Fibroblast of lung (primary cell): Measurements from ENCODE around the gene CDC37. TPM values are rescaled to one million over a fixed set of nuclear protein-coding genes. Genes with fewer than 3 reads are reported as not detected.

Experiments used
- DNase-seq, 2 donors: peaks; one replicate each; pipeline versions ENCODE4 v3.0.0 to v3.0.0-alpha.2; 2010; ENCODE audit warnings: low read depth in 2 of 2
- H2AFZ ChIP-seq: 2 replicates; pipeline ENCODE4 v1.5.1; 2012; ENCODE audit warnings: low read length, control low read depth, inconsistent platforms
- H3K27ac ChIP-seq: 2 replicates; pipeline ENCODE4 v1.5.1; 2011; ENCODE audit warnings: low read length, control low read depth; ENCODE audit not compliant: insufficient read depth
- H3K27me3 ChIP-seq: 2 replicates; pipeline ENCODE4 v1.5.1; 2011; ENCODE audit warnings: mild to moderate bottlenecking, low read length; ENCODE audit not compliant: control insufficient read depth, insufficient read depth
- H3K36me3 ChIP-seq: 2 replicates; pipeline ENCODE4 v1.5.1; 2011; ENCODE audit warnings: low read length; ENCODE audit not compliant: control insufficient read depth, insufficient read depth
- H3K4me1 ChIP-seq: 2 replicates; pipeline ENCODE4 v1.5.1; 2011; ENCODE audit warnings: low read length; ENCODE audit not compliant: control insufficient read depth, insufficient read depth; ENCODE audit errors: extremely low read depth
- H3K4me2 ChIP-seq: 2 replicates; pipeline ENCODE4 v1.5.1; 2011; ENCODE audit warnings: low read length, control low read depth; ENCODE audit not compliant: insufficient read depth; ENCODE audit errors: extremely low read depth
- H3K4me3 ChIP-seq, 4 experiments: fragments of 200-600 bp in 1 of 4; sonication (generic) in 1 of 4; replicated peaks in 1 of 4; 2 replicates each; pipeline ENCODE4 v1.5.1; 2011 to 2016; ENCODE audit warnings: low read length in 4 of 4, low read depth in 3 of 4, mild to moderate bottlenecking in 3 of 4, control low read depth in 2 of 4, inconsistent platforms in 1 of 4, mixed read lengths in 1 of 4; ENCODE audit not compliant: insufficient read depth in 1 of 4; ENCODE audit errors: control extremely low read depth in 1 of 4
- H3K79me2 ChIP-seq: 2 replicates; pipeline ENCODE4 v1.5.1; 2012; ENCODE audit warnings: mild to moderate bottlenecking, low read length, inconsistent platforms; ENCODE audit not compliant: control insufficient read depth, insufficient read depth
- H3K9ac ChIP-seq: 2 replicates; pipeline ENCODE4 v1.5.1; 2011; ENCODE audit warnings: mild to moderate bottlenecking, low read length, control low read depth; ENCODE audit not compliant: insufficient read depth
- H3K9me3 ChIP-seq: 2 replicates; pipeline ENCODE4 v1.5.1; 2012; ENCODE audit warnings: low read depth, low read length; ENCODE audit not compliant: control insufficient read depth, insufficient read depth
- H4K20me1 ChIP-seq: 2 replicates; pipeline ENCODE4 v1.5.1; 2011; ENCODE audit warnings: low read length; ENCODE audit not compliant: control insufficient read depth, insufficient read depth; ENCODE audit errors: extremely low read depth
- CTCF ChIP-seq, 2 donors: IDR thresholded peaks in 1 of 2; conservative IDR thresholded peaks in 1 of 2; 1 replicate in 1 of 2; 2 replicates in 1 of 2; pipeline ENCODE4 v1.5.1; 2011 to 2012; ENCODE audit warnings: low read length in 2 of 2, control low read depth in 1 of 2, inconsistent platforms in 1 of 2, low read depth in 1 of 2, mild to moderate bottlenecking in 1 of 2
- EZH2 ChIP-seq: IDR thresholded peaks from 2 replicates; pipeline ENCODE4 v1.5.1; 2012; ENCODE audit warnings: low read length, control low read depth, mild to moderate bottlenecking; ENCODE audit errors: missing control alignments
- polyA plus RNA-seq, 2 donors: library from polyadenylated mRNA; depleted of rRNA in 1 of 2; stranded (reverse) in 1 of 2; unstranded in 1 of 2; fragments of >200 nt; gene quantifications; 2 replicates each; pipeline ENCODE4 v1.2.1, GENCODE V29; 2011 to 2012; ENCODE audit warnings: missing spikeins in 1 of 2
- total RNA-seq: library from RNA; depleted of rRNA; stranded (reverse); fragments of >200 nt; gene quantifications from 2 replicates; pipeline ENCODE4 v1.2.1, GENCODE V29; 2014

CDC37 gene
- total and polyA plus RNA-seq, 2 donors (not counting 1 experiment from before 2014, with no cell fraction given), result 129 to 266 TPM

GRCh38 chr19:10344780-10345179, 58.6 kb downstream of the CDC37 start:
- Histone ChIP-seq H3K79me2 (no peaks in the 10 kb centered on the region), H3K4me2 (no peak overlapping the region), H3K9ac (no peak overlapping the region), H3K27ac (no peak overlapping the region), H4K20me1 (no peaks in the 10 kb centered on the region), H3K4me1 (peaks cover 2% of the 10 kb centered on the region), H2AFZ (no peak overlapping the region), H3K27me3 (no peaks in the 10 kb centered on the region), H3K36me3 (no peaks in the 10 kb centered on the region), H3K9me3 (no peaks in the 10 kb centered on the region), H3K4me3 (no peak overlapping the region)
- peak in 1 of 2 donors; percentile 10 for DNase-seq
- no peak for TF ChIP-seq CTCF (conservative IDR thresholded peaks at IDR 0.05 in 1 of 2, IDR thresholded peaks at IDR 0.05 in 1 of 2; ENCODE audit: low read depth in 1 of 2, low read length in 2 of 2)
- TF ChIP-seq EZH2, result no peak

DNA sequence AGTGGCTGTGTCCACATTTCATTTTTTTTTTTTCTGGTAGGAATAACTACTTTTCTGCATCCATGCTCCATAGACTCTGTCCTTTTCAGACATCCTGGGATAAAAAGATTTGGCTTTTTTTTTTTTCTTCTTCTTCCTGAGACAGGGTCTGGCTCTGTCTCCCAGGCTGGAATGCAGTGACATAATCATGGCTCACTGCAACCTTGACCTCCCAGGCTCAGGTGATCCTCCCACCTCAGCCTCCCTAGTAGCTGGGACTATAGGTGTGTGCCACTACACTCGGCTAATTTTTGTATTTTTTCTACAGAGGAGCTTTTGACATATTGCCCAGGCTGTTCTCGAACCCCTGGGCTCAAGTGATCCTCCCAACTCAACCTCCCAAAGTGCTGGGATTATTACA, 59.8 kb downstream of the CDC37 start:
- Histone ChIP-seq H3K4me3 (no peak overlapping the region), H3K4me1 (peaks cover 2% of the 10 kb centered on the region), H3K9me3 (no peaks in the 10 kb centered on the region), H3K36me3 (no peaks in the 10 kb centered on the region), H3K4me2 (no peak overlapping the region), H3K79me2 (no peaks in the 10 kb centered on the region), H3K27ac (no peak overlapping the region), H3K27me3 (no peaks in the 10 kb centered on the region), H2AFZ (no peak overlapping the region), H4K20me1 (no peaks in the 10 kb centered on the region), H3K9ac (no peak overlapping the region)
- no peak for TF ChIP-seq EZH2
- no peak for TF ChIP-seq CTCF (conservative IDR thresholded peaks at IDR 0.05 in 1 of 2, IDR thresholded peaks at IDR 0.05 in 1 of 2; ENCODE audit: low read depth in 1 of 2, low read length in 2 of 2)
- no peak for DNase-seq

Other genes starting within 250 kb of the CDC37 start
- gene DNMT1, start 208.6 kb downstream of the CDC37 start, total RNA-seq, result 22.6 and 33.7 TPM in 2 replicates
- 36.7 and 88.4 TPM in 2 replicates for gene DNMT1, start 208.6 kb downstream of the CDC37 start, polyA plus RNA-seq
- gene S1PR2, start 172.2 kb downstream of the CDC37 start, total RNA-seq, result 25.9 and 39.3 TPM in 2 replicates
- 29.6 and 30.4 TPM in 2 replicates for gene S1PR2, start 172.2 kb downstream of the CDC37 start, polyA plus RNA-seq
- gene MRPL4, start 151.3 kb downstream of the CDC37 start, total RNA-seq, result 16.7 and 17.2 TPM in 2 replicates
- 25.7 and 40.4 TPM in 2 replicates for gene MRPL4, start 151.3 kb downstream of the CDC37 start, polyA plus RNA-seq
- 8.9 and 15.9 TPM in 2 replicates for gene ICAM1, start 132.4 kb downstream of the CDC37 start, total RNA-seq
- gene ICAM1, start 132.4 kb downstream of the CDC37 start, polyA plus RNA-seq, result 6.9 and 15.2 TPM in 2 replicates
- 1.8 and 4.1 TPM in 2 replicates for gene ICAM4, start 116.6 kb downstream of the CDC37 start, total RNA-seq
- gene ICAM4, start 116.6 kb downstream of the CDC37 start, polyA plus RNA-seq, result 0.42 and 0.58 TPM in 2 replicates
- gene ICAM5, start 113.6 kb downstream of the CDC37 start, total RNA-seq, result 1.8 and 2.5 TPM in 2 replicates
- gene ICAM5, start 113.6 kb downstream of the CDC37 start, polyA plus RNA-seq, result 0.47 and 0.55 TPM in 2 replicates
- gene ZGLP1, start 93.7 kb downstream of the CDC37 start, total RNA-seq, result 0.51 and 0.66 TPM in 2 replicates
- 0.35 TPM in 2 replicates for gene ZGLP1, start 93.7 kb downstream of the CDC37 start, polyA plus RNA-seq
- 14.1 and 21.0 TPM in 2 replicates for gene FDX2, start 87.5 kb downstream of the CDC37 start, total RNA-seq
- 14.0 and 20.8 TPM in 2 replicates for gene FDX2, start 87.5 kb downstream of the CDC37 start, polyA plus RNA-seq
- 4.9 and 5.6 TPM in 2 replicates for gene RAVER1, start 70.0 kb downstream of the CDC37 start, total RNA-seq
- gene RAVER1, start 70.0 kb downstream of the CDC37 start, polyA plus RNA-seq, result 2.3 and 4.3 TPM in 2 replicates
- gene ICAM3, start 63.9 kb downstream of the CDC37 start, total RNA-seq, result 4.3 and 5.1 TPM in 2 replicates
- gene ICAM3, start 63.9 kb downstream of the CDC37 start, polyA plus RNA-seq, result 4.5 and 7.1 TPM in 2 replicates
- 72.4 and 95.5 TPM in 2 replicates for gene TYK2, start 23.0 kb downstream of the CDC37 start, total RNA-seq
- gene TYK2, start 23.0 kb downstream of the CDC37 start, polyA plus RNA-seq, result 17.4 and 24.0 TPM in 2 replicates
- 3.1 and 4.1 TPM in 2 replicates for gene PDE4A, start 17.0 kb upstream of the CDC37 start, total RNA-seq
- gene PDE4A, start 17.0 kb upstream of the CDC37 start, polyA plus RNA-seq, result 3.6 and 4.9 TPM in 2 replicates
- gene KEAP1, start 99.8 kb upstream of the CDC37 start, total RNA-seq, result 81.7 and 103 TPM in 2 replicates
- 36.1 and 51.3 TPM in 2 replicates for gene KEAP1, start 99.8 kb upstream of the CDC37 start, polyA plus RNA-seq
- gene S1PR5, start 113.9 kb upstream of the CDC37 start, total RNA-seq, result under 0.01 TPM in 1 of 2 replicates, not detected in the other
- 0.02 and 0.19 TPM in 2 replicates for gene S1PR5, start 113.9 kb upstream of the CDC37 start, polyA plus RNA-seq
- 13.4 and 14.9 TPM in 2 replicates for gene ATG4D, start 140.4 kb upstream of the CDC37 start, total RNA-seq
- 7.2 and 12.8 TPM in 2 replicates for gene ATG4D, start 140.4 kb upstream of the CDC37 start, polyA plus RNA-seq
- 8.6 and 10.0 TPM in 2 replicates for gene KRI1, start 162.5 kb upstream of the CDC37 start, total RNA-seq
- 9.4 and 12.6 TPM in 2 replicates for gene KRI1, start 162.5 kb upstream of the CDC37 start, polyA plus RNA-seq
- 3.9 and 10.7 TPM in 2 replicates for gene CDKN2D, start 165.4 kb upstream of the CDC37 start, total RNA-seq
- gene CDKN2D, start 165.4 kb upstream of the CDC37 start, polyA plus RNA-seq, result 9.7 and 15.7 TPM in 2 replicates
- gene AP1M2, start 183.8 kb upstream of the CDC37 start, total RNA-seq, result 0.17 TPM in 1 of 2 replicates, not detected in the other
- 0.16 and 0.45 TPM in 2 replicates for gene AP1M2, start 183.8 kb upstream of the CDC37 start, polyA plus RNA-seq
- gene SLC44A2, start 222.0 kb upstream of the CDC37 start, total RNA-seq, result 25.9 and 91.3 TPM in 2 replicates
- 96.9 and 173 TPM in 2 replicates for gene SLC44A2, start 222.0 kb upstream of the CDC37 start, polyA plus RNA-seq